SK-N-SH (cell line): Measurements from ENCODE around the gene SBNO1. TPM values are rescaled to one million over a fixed set of nuclear protein-coding genes. Genes with fewer than 3 reads are reported as not detected.

ENCODE experiments used
- CTCF ChIA-PET: fragments of 300-600, 350-600 bp; formaldehyde crosslinking; extraction: SDS; loops from one replicate; lab custom pipeline; 2021; lab: Yijun Ruan, JAX
- POLR2A ChIA-PET: fragments of 350-600 bp; sonication (Branson Sonifier 250); formaldehyde crosslinking; extraction: SDS; loops from one replicate; lab custom pipeline; 2020; ENCODE audit warnings: antibody characterized with exemption, inconsistent platforms; lab: Yijun Ruan, JAX
- DNase-seq: peaks from one replicate; pipeline ENCODE4 v3.0.0; 2012
- H2AFZ ChIP-seq: fragments of 200-600 bp; sonication (generic); 2 replicates; pipeline ENCODE4 v1.8.1; 2016; ENCODE audit warnings: antibody characterized with exemption, mild to moderate bottlenecking, low read depth
- H3F3A ChIP-seq: fragments of 200-600 bp; sonication (generic); replicated peaks from 2 replicates; pipeline ENCODE3; 2016; ENCODE audit warnings: antibody characterized with exemption, mild to moderate bottlenecking; ENCODE audit not compliant: insufficient read depth
- H3K27ac ChIP-seq, 2 experiments: fragments of 200-500 bp in 1 of 2; fragments of 200-600 bp in 1 of 2; sonication (Bioruptor generic) in 1 of 2; sonication (generic), shearing (Covaris generic) in 1 of 2; 2 replicates each; pipeline versions ENCODE4 v1.5.1 to v1.6.1; 2014 to 2016; ENCODE audit warnings: low read depth in 2 of 2, inconsistent platforms in 1 of 2, low read length in 1 of 2, mild to moderate bottlenecking in 1 of 2, mixed read lengths in 1 of 2
- H3K27me3 ChIP-seq: fragments of 200-600 bp; sonication (generic), shearing (Covaris generic); 2 replicates; pipeline ENCODE4 v1.6.1; 2016; ENCODE audit warnings: mixed run types; ENCODE audit not compliant: insufficient read depth
- H3K36me3 ChIP-seq, 2 experiments: fragments of 200-500 bp in 1 of 2; fragments of 200-600 bp in 1 of 2; sonication (Bioruptor generic) in 1 of 2; sonication (generic) in 1 of 2; replicated peaks in 1 of 2; 2 replicates each; pipeline versions ENCODE3 to v1.5.1; 2014 to 2016; ENCODE audit warnings: low read length in 1 of 2, mild to moderate bottlenecking in 1 of 2; ENCODE audit not compliant: insufficient read depth in 2 of 2, control insufficient read depth in 1 of 2
- H3K4me1 ChIP-seq, 2 experiments: fragments of 200-500 bp in 1 of 2; fragments of 200-600 bp in 1 of 2; sonication (Bioruptor generic) in 1 of 2; sonication (generic), shearing (Covaris generic) in 1 of 2; 2 replicates each; pipeline versions ENCODE4 v1.5.1 to v1.6.1; 2014 to 2016; ENCODE audit warnings: low read depth in 1 of 2, low read length in 1 of 2, mixed run types in 1 of 2; ENCODE audit not compliant: insufficient read depth in 2 of 2, control insufficient read depth in 1 of 2
- H3K4me2 ChIP-seq: fragments of 200-600 bp; sonication (generic), shearing (Covaris generic); 2 replicates; pipeline ENCODE4 v1.6.1; 2017; ENCODE audit warnings: mixed run types
- H3K4me3 ChIP-seq, 2 experiments: fragments of 200-500 bp in 1 of 2; fragments of 200-600 bp in 1 of 2; sonication (Bioruptor generic) in 1 of 2; sonication (generic), shearing (Covaris generic) in 1 of 2; 2 replicates each; pipeline versions ENCODE4 v1.5.1 to v1.8.1; 2014 to 2016; ENCODE audit warnings: low read depth in 2 of 2, inconsistent platforms in 1 of 2, low read length in 1 of 2, mild to moderate bottlenecking in 1 of 2, mixed read lengths in 1 of 2, moderate library complexity in 1 of 2
- H3K79me2 ChIP-seq: fragments of 200-600 bp; sonication (generic); 2 replicates; pipeline ENCODE4 v1.8.1; 2017; ENCODE audit warnings: mild to moderate bottlenecking; ENCODE audit not compliant: insufficient read depth
- H3K9ac ChIP-seq: fragments of 200-600 bp; sonication (generic); 2 replicates; pipeline ENCODE4 v1.6.1; 2017; ENCODE audit warnings: mixed run types
- H3K9me2 ChIP-seq: fragments of 200-600 bp; sonication (generic); 2 replicates; pipeline ENCODE4 v1.6.1; 2017; ENCODE audit warnings: mixed run types
- H3K9me3 ChIP-seq: fragments of 200-600 bp; sonication (generic); 2 replicates; pipeline ENCODE4 v1.6.1; 2017; ENCODE audit warnings: mixed run types, mild to moderate bottlenecking, moderate library complexity
- H4K20me1 ChIP-seq: fragments of 200-600 bp; sonication (generic); 2 replicates; pipeline ENCODE4 v1.6.1; 2017; ENCODE audit warnings: mild to moderate bottlenecking, mixed run types; ENCODE audit not compliant: insufficient read depth
- CTCF ChIP-seq: fragments of 200-600 bp; sonication (generic); IDR thresholded peaks from 2 replicates; pipeline ENCODE4 v1.6.1; 2017; ENCODE audit warnings: antibody characterized with exemption, mild to moderate bottlenecking, moderate library complexity
- ELF1 ChIP-seq: IDR thresholded peaks from 2 replicates; pipeline ENCODE4 v1.4.0; 2012
- FOSL2 ChIP-seq: IDR thresholded peaks from 2 replicates; pipeline ENCODE4 v1.4.0; 2012; ENCODE audit warnings: low read depth, mild to moderate bottlenecking, moderate library complexity, borderline replicate concordance
- FOXJ3 ChIP-seq: sonication (generic); formaldehyde crosslinking; IDR thresholded peaks from 2 replicates; pipeline ENCODE4 v1.5.1; 2020; ENCODE audit warnings: mild to moderate bottlenecking, missing genetic modification reagents
- FOXM1 ChIP-seq: IDR thresholded peaks from 2 replicates; pipeline ENCODE4 v1.4.0; 2012; ENCODE audit warnings: low read depth, mild to moderate bottlenecking
- GABPA ChIP-seq: IDR thresholded peaks from 2 replicates; pipeline ENCODE4 v1.4.0; 2012; ENCODE audit warnings: low read depth, mild to moderate bottlenecking
- GATA2 ChIP-seq: sonication (generic); formaldehyde crosslinking; IDR thresholded peaks from 2 replicates; pipeline ENCODE4 v1.5.0; 2020; ENCODE audit warnings: mild to moderate bottlenecking, missing genetic modification reagents
- JUND ChIP-seq: IDR thresholded peaks from 2 replicates; pipeline ENCODE4 v1.4.0; 2012
- MXI1 ChIP-seq: IDR thresholded peaks from 2 replicates; pipeline ENCODE4 v1.6.1; 2012; ENCODE audit warnings: mild to moderate bottlenecking, low read depth, low read length, improper control_type of control experiment
- NFIC ChIP-seq: IDR thresholded peaks from 2 replicates; pipeline ENCODE4 v1.4.0; 2012; ENCODE audit warnings: borderline replicate concordance
- NRF1 ChIP-seq: IDR thresholded peaks from 2 replicates; pipeline ENCODE4 v1.6.1; 2012; ENCODE audit warnings: low read depth, mild to moderate bottlenecking, low read length
- PBX3 ChIP-seq: IDR thresholded peaks from 2 replicates; pipeline ENCODE4; 2012
- RAD21 ChIP-seq: IDR thresholded peaks from 2 replicates; pipeline ENCODE4 v1.6.1; 2012; ENCODE audit warnings: mild to moderate bottlenecking, low read length
- RCOR1 ChIP-seq: fragments of 150-350 bp; IDR thresholded peaks from 2 replicates; pipeline ENCODE4 v1.6.1; 2017; ENCODE audit warnings: antibody characterized with exemption, low read length
- SIN3A ChIP-seq: IDR thresholded peaks from 2 replicates; pipeline ENCODE4 v1.6.1; 2012; ENCODE audit warnings: low read depth, mild to moderate bottlenecking, low read length, moderate library complexity, borderline replicate concordance
- SMC3 ChIP-seq: IDR thresholded peaks from 2 replicates; pipeline ENCODE4 v1.6.1; 2012; ENCODE audit warnings: low read depth, low read length, improper control_type of control experiment
- TAF1 ChIP-seq: IDR thresholded peaks from 2 replicates; pipeline ENCODE4 v1.6.1; 2012; ENCODE audit warnings: low read depth, mild to moderate bottlenecking, low read length, moderate library complexity, borderline replicate concordance
- TCF12 ChIP-seq: IDR thresholded peaks from 2 replicates; pipeline ENCODE4 v1.4.0; 2012
- USF1 ChIP-seq: IDR thresholded peaks from 2 replicates; pipeline ENCODE4 v1.4.0; 2012; ENCODE audit warnings: low read depth, borderline replicate concordance
- YY1 ChIP-seq: IDR thresholded peaks from 2 replicates; pipeline ENCODE4 v1.4.0; 2012; ENCODE audit warnings: low read depth, mild to moderate bottlenecking
- WGBS: methylation state at CpG from one replicate; pipeline ENCODE4 v1.1.6; 2017; ENCODE audit warnings: low lambda C conversion rate; 5-methylcytosine and 5-hydroxymethylcytosine counted together
- polyA plus RNA-seq, 3 experiments: library from polyadenylated mRNA; depleted of rRNA; stranded (reverse); fragments of >200 nt; gene quantifications; 2 replicates each; pipeline ENCODE4 v1.2.3, GENCODE V29; 2012
- TF ChIP-seq, protein P1 (sequence below): IDR thresholded peaks from 2 replicates; pipeline ENCODE4 v1.4.0; 2012; ENCODE audit warnings: low read depth, borderline replicate concordance

The SBNO1 gene
- polyA plus RNA-seq, 1 of the 3 experiments (the other 2 are of a cell fraction) = 4.5 TPM

DNA sequence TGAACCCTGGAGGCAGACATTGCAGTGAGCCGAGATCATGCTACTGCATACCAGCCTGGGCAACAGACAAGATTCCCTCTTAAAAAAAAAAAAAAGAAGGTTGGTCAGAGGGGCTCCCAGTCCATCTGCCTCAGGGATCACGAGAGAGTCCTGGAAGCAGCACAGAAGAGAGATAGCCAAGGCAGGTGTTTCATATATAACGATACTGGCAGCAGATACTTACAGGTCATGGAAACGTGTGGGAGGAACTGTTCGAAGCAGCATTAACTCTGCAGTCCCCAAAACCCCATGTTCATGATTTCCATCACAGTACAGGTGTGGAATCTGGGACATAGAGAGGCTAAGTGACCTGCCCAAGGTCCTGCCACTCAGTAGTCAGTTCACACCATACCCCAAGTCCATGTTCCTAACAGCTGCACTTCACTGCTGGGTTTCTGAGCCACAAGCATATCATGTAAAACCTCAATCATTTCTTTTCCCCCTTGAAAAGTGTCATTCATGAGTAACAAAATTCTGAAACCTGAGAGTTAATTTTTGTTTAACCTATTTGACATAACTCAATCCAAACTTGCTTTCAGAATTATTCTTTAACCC, 109.7 kb downstream of the SBNO1 start (continued):
- TF ChIP-seq CTCF (no peak), RCOR1 (no peak), NFIC (no peak), GABPA (no peak), FOSL2 (no peak), MXI1 (no peak), YY1 (no peak), NRF1 (no peak), PBX3 (no peak)

GRCh38 chr12:123253641-123254459, 110.8 kb downstream of the SBNO1 start:
- no peak for DNase-seq
- ChIA-PET CTCF (interaction anchor here (1.1 kb wide), 1 partner anchor 16 kb away, joined by 3 read pairs; no protein-coding TSS in a partner anchor), POLR2A (interaction anchor here (1.0 kb wide), 2 partner anchors 16 to 21 kb away, joined by 3 to 4 read pairs; partner anchors contain the start of gene MPHOSPH9)
- Histone ChIP-seq H3K4me2 (no peak overlapping the region), H3K27me3 (no peaks in the 10 kb centered on the region), H3K9ac (no peak overlapping the region), H3K79me2 (peaks cover 91% of the 10 kb centered on the region), H3F3A (peaks cover 25% of the 10 kb centered on the region), H3K4me1 (peaks cover 0 to 3% of the 10 kb centered on the region in 2 experiments; a peak in 2 of 4 replicates), H2AFZ (no peak overlapping the region), H3K27ac (no peak overlapping the region), H4K20me1 (peaks cover 8% of the 10 kb centered on the region; the same call in 1 of the 2 replicates), H3K9me2 (no peaks in the 10 kb centered on the region), H3K9me3 (no peaks in the 10 kb centered on the region), H3K36me3 (peaks cover 37 to 60% of the 10 kb centered on the region in 2 experiments), H3K4me3 (no peak overlapping the region)
- TF ChIP-seq SMC3 (no peak), FOXJ3 (CRISPR knock-in tag) (no peak), ELF1 (no peak), SIN3A (no peak), TCF12 (no peak), MXI1 (no peak), GABPA (no peak), FOXM1 (no peak), TAF1 (no peak), GATA2 (CRISPR knock-in tag) (no peak), CTCF (no peak), RCOR1 (no peak), USF1 (no peak), JUND (no peak), NFIC (no peak), FOSL2 (no peak), RAD21 (no peak), YY1 (no peak)
- TF ChIP-seq, protein P1, sequence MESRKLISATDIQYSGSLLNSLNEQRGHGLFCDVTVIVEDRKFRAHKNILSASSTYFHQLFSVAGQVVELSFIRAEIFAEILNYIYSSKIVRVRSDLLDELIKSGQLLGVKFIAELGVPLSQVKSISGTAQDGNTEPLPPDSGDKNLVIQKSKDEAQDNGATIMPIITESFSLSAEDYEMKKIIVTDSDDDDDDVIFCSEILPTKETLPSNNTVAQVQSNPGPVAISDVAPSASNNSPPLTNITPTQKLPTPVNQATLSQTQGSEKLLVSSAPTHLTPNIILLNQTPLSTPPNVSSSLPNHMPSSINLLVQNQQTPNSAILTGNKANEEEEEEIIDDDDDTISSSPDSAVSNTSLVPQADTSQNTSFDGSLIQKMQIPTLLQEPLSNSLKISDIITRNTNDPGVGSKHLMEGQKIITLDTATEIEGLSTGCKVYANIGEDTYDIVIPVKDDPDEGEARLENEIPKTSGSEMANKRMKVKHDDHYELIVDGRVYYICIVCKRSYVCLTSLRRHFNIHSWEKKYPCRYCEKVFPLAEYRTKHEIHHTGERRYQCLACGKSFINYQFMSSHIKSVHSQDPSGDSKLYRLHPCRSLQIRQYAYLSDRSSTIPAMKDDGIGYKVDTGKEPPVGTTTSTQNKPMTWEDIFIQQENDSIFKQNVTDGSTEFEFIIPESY = no peak
- 91% methylated on average over 21 of the region's 24 CpGs for WGBS
